ENCODE measurements around the gene CACNA1C.

GRCh38 chr12:2167231-2167630 lies 114.4 kb downstream of the CACNA1C start:
- TF ChIP-seq CTCF (IDR thresholded peaks at IDR 0.05) (no peak), POLR2A (IDR thresholded peaks at IDR 0.05) (no peak)
